Ishikawa (cell line): ENCODE measurements around the gene PTDSS2.

ENCODE experiments used
- CEBPB ChIP-seq: IDR thresholded peaks from 2 replicates; pipeline ENCODE4 v1.6.1; 2012
- CREB1 ChIP-seq: IDR thresholded peaks from 2 replicates; pipeline ENCODE4 v1.6.1; 2012; ENCODE audit warnings: low read depth
- EGR1 ChIP-seq: IDR thresholded peaks from 2 replicates; pipeline ENCODE4 v1.6.1; 2012
- EP300 ChIP-seq: IDR thresholded peaks from 2 replicates; pipeline ENCODE4 v1.6.1; 2012; ENCODE audit warnings: borderline replicate concordance
- FOXM1 ChIP-seq: IDR thresholded peaks from 2 replicates; pipeline ENCODE4 v1.6.1; 2012; ENCODE audit warnings: low read depth, borderline replicate concordance
- MAX ChIP-seq: IDR thresholded peaks from 2 replicates; pipeline ENCODE4 v1.6.1; 2012
- NFIC ChIP-seq: IDR thresholded peaks from 2 replicates; pipeline ENCODE4 v1.6.1; 2012
- RAD21 ChIP-seq: IDR thresholded peaks from 2 replicates; pipeline ENCODE4 v1.6.1; 2012; ENCODE audit warnings: low read depth
- TAF1 ChIP-seq: IDR thresholded peaks from 2 replicates; pipeline ENCODE4 v1.6.1; 2012; ENCODE audit warnings: low read depth, mild to moderate bottlenecking
- TCF12 ChIP-seq: IDR thresholded peaks from 2 replicates; pipeline ENCODE4 v1.6.1; 2012; ENCODE audit warnings: low read depth
- TEAD4 ChIP-seq: IDR thresholded peaks from 2 replicates; pipeline ENCODE4 v1.6.1; 2012
- YY1 ChIP-seq: IDR thresholded peaks from 2 replicates; pipeline ENCODE4 v1.6.1; 2012; ENCODE audit warnings: low read depth
- ZBTB7A ChIP-seq: IDR thresholded peaks from 2 replicates; pipeline ENCODE4 v1.6.1; 2012; ENCODE audit warnings: low read depth
- TF ChIP-seq, protein P1 (sequence below): IDR thresholded peaks from 2 replicates; pipeline ENCODE4 v1.6.1; 2012; ENCODE audit warnings: low read depth, mild to moderate bottlenecking
- TF ChIP-seq, protein P2 (sequence below): IDR thresholded peaks from 2 replicates; pipeline ENCODE4 v1.6.1; 2012

Gene PTDSS2

DNA sequence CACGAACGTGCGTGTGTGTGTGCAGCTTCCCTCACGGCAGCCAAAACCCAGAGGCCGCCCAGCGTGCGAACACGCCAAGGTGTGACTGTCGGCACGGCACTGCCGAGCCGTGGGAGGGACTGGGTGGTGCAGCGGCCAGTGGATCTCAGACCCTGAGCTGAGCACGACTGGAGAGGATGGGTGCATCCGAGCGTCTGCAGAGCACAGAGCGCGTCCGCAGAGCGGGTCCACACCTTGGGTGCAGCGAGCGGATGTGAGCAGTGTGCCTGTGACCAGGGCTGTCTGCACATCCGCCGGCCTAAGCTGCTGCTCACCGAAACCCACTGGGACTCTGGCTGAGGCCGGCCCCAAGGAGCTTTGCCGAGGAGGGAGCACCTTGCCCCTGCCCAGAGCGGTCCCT lies 22.7 kb downstream of the PTDSS2 start:
- TF ChIP-seq CEBPB (no peak), FOXM1 (no peak), NFIC (no peak), RAD21 (no peak)

DNA sequence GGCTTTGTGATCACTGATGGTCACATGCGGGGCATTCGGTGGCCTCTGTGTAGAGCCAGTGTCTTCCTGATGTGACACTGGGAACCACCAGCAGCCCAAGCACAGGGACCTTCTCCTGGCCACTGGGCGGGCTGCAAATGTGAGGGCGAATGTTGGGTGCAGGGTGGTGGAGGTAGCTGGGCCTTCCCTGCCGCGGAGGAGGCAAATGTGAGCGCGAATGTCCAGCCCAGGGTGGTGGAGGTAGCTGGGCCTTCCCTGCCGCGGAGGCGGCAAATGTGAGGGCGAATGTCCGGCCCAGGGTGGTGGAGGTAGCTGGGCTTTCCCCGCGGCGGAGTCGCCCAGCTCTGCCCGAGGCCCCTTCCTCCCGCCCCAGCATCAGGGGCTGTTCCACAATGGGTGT lies 23.3 kb downstream of the PTDSS2 start:
- TF ChIP-seq TAF1 (no peak), NFIC (no peak), EGR1 (no peak), EP300 (no peak), ZBTB7A (no peak), TCF12 (no peak), CEBPB (no peak), MAX (no peak), RAD21 (no peak)
- TF ChIP-seq, protein P1, sequence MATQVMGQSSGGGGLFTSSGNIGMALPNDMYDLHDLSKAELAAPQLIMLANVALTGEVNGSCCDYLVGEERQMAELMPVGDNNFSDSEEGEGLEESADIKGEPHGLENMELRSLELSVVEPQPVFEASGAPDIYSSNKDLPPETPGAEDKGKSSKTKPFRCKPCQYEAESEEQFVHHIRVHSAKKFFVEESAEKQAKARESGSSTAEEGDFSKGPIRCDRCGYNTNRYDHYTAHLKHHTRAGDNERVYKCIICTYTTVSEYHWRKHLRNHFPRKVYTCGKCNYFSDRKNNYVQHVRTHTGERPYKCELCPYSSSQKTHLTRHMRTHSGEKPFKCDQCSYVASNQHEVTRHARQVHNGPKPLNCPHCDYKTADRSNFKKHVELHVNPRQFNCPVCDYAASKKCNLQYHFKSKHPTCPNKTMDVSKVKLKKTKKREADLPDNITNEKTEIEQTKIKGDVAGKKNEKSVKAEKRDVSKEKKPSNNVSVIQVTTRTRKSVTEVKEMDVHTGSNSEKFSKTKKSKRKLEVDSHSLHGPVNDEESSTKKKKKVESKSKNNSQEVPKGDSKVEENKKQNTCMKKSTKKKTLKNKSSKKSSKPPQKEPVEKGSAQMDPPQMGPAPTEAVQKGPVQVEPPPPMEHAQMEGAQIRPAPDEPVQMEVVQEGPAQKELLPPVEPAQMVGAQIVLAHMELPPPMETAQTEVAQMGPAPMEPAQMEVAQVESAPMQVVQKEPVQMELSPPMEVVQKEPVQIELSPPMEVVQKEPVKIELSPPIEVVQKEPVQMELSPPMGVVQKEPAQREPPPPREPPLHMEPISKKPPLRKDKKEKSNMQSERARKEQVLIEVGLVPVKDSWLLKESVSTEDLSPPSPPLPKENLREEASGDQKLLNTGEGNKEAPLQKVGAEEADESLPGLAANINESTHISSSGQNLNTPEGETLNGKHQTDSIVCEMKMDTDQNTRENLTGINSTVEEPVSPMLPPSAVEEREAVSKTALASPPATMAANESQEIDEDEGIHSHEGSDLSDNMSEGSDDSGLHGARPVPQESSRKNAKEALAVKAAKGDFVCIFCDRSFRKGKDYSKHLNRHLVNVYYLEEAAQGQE, result no peak
- TF ChIP-seq, protein P2, sequence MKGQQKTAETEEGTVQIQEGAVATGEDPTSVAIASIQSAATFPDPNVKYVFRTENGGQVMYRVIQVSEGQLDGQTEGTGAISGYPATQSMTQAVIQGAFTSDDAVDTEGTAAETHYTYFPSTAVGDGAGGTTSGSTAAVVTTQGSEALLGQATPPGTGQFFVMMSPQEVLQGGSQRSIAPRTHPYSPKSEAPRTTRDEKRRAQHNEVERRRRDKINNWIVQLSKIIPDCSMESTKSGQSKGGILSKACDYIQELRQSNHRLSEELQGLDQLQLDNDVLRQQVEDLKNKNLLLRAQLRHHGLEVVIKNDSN, result no peak

GRCh38 chr11:473962-474785 lies 24.1 kb downstream of the PTDSS2 start:
- no peak for TF ChIP-seq MAX
- no peak for TF ChIP-seq FOXM1
- no peak for TF ChIP-seq YY1

GRCh38 chr11:474914-475506 lies 24.9 kb downstream of the PTDSS2 start:
- TF ChIP-seq CEBPB (no peak), FOXM1 (no peak), RAD21 (no peak), EGR1 (no peak), TAF1 (no peak), EP300 (no peak), TEAD4 (no peak)
- TF ChIP-seq, protein P1, result no peak

GRCh38 chr11:475941-476340 lies 25.9 kb downstream of the PTDSS2 start:
- no peak for TF ChIP-seq EP300
- TF ChIP-seq NFIC, result no peak
- TF ChIP-seq, protein P2, result no peak
- TF ChIP-seq MAX, result no peak
- TF ChIP-seq ZBTB7A, result no peak
- TF ChIP-seq, protein P1, result no peak
- TF ChIP-seq CREB1, result no peak
- TF ChIP-seq EGR1, result no peak
- no peak for TF ChIP-seq TCF12
- TF ChIP-seq TEAD4, result no peak
- no peak for TF ChIP-seq FOXM1
- no peak for TF ChIP-seq YY1
- no peak for TF ChIP-seq TAF1
- TF ChIP-seq CEBPB, result no peak
- no peak for TF ChIP-seq RAD21
